IMR-90 (cell line): Measurements from ENCODE around the gene ACAT2. TPM values are rescaled to one million over a fixed set of nuclear protein-coding genes. Genes with fewer than 3 reads are reported as not detected.

Experiments
- ATAC-seq: fragments of 200-7000 bp; cut with Tn5 transposase; 2 replicates; pipeline ENCODE4 v1.9.1; 2020; ENCODE audit warnings: low read depth, mild to moderate bottlenecking, moderate library complexity
- BruUV-seq: library from RNA; stranded (reverse); fragments of 400-500 nt; replicated peaks from 2 replicates; lab custom pipeline; 2021; lab: Mats Ljungman, UMichigan
- CTCF ChIA-PET: fragments of 300-600 bp; formaldehyde crosslinking; extraction: SDS; loops from one replicate; lab custom pipeline; 2021; ENCODE audit warnings: antibody characterized with exemption; lab: Yijun Ruan, JAX
- POLR2A ChIA-PET: fragments of 300-600 bp; sonication (Branson Sonifier 250); formaldehyde crosslinking; loops from one replicate; lab custom pipeline; 2022; ENCODE audit warnings: antibody characterized with exemption; ENCODE audit not compliant: unreplicated experiment; lab: Charles Lee
- DNase-seq: peaks from one replicate; pipeline ENCODE4 v3.0.0; 2013
- H2AFZ ChIP-seq: replicated peaks from 2 replicates; pipeline ENCODE3; 2013; ENCODE audit warnings: low read length, mild to moderate bottlenecking; ENCODE audit not compliant: poor library complexity
- H2AK5ac ChIP-seq: 2 replicates; pipeline ENCODE4 v1.6.1; 2013; ENCODE audit warnings: low read depth, low read length, inconsistent platforms
- H2AK9ac ChIP-seq: replicated peaks from 2 replicates; pipeline ENCODE3; 2013; ENCODE audit warnings: mild to moderate bottlenecking, low read depth, low read length, moderate library complexity; ENCODE audit not compliant: poor library complexity
- H2BK120ac ChIP-seq: 2 replicates; pipeline ENCODE4 v1.6.1; 2013; ENCODE audit warnings: low read depth, low read length, inconsistent platforms
- H2BK15ac ChIP-seq: 3 replicates; pipeline ENCODE4 v1.6.1; 2013; ENCODE audit warnings: low read depth, low read length, inconsistent platforms
- H2BK20ac ChIP-seq: 2 replicates; pipeline ENCODE4 v1.6.1; 2013; ENCODE audit warnings: low read depth, mild to moderate bottlenecking, inconsistent platforms, low read length, moderate library complexity
- H2BK5ac ChIP-seq: 2 replicates; pipeline ENCODE4 v1.6.1; 2013; ENCODE audit warnings: mild to moderate bottlenecking, low read depth, low read length, inconsistent platforms; ENCODE audit not compliant: poor library complexity, severe bottlenecking
- H3K14ac ChIP-seq: replicated peaks from 2 replicates; pipeline ENCODE4 v1.6.1; 2013; ENCODE audit warnings: low read depth, low read length, inconsistent platforms
- H3K18ac ChIP-seq: 2 replicates; pipeline ENCODE4 v1.6.1; 2013; ENCODE audit warnings: low read depth, low read length, control low read depth
- H3K23ac ChIP-seq: 2 replicates; pipeline ENCODE4 v1.6.1; 2013; ENCODE audit warnings: low read depth, low read length, inconsistent platforms
- H3K27ac ChIP-seq: 2 replicates; pipeline ENCODE4 v1.5.1; 2013; ENCODE audit warnings: mild to moderate bottlenecking, control low read depth, low read length; ENCODE audit not compliant: insufficient read depth
- H3K27me3 ChIP-seq: 2 replicates; pipeline ENCODE4 v1.6.1; 2013; ENCODE audit warnings: low read length; ENCODE audit not compliant: control insufficient read depth, insufficient read depth
- H3K36me3 ChIP-seq: 2 replicates; pipeline ENCODE4 v1.6.1; 2013; ENCODE audit warnings: low read length, mixed read lengths; ENCODE audit not compliant: control insufficient read depth, insufficient read depth
- H3K4ac ChIP-seq: 2 replicates; pipeline ENCODE4 v1.6.1; 2013; ENCODE audit warnings: low read depth, low read length, inconsistent platforms
- H3K4me1 ChIP-seq: 2 replicates; pipeline ENCODE4 v1.6.1; 2013; ENCODE audit warnings: low read length, mixed read lengths; ENCODE audit not compliant: control insufficient read depth, insufficient read depth
- H3K4me2 ChIP-seq: 2 replicates; pipeline ENCODE4 v1.6.1; 2013; ENCODE audit warnings: low read depth, mild to moderate bottlenecking, control low read depth, low read length, moderate library complexity
- H3K4me3 ChIP-seq: 2 replicates; pipeline ENCODE4 v1.5.1; 2013; ENCODE audit warnings: low read depth, mild to moderate bottlenecking, control low read depth, low read length, moderate library complexity; ENCODE audit not compliant: insufficient read depth
- H3K56ac ChIP-seq: 2 replicates; pipeline ENCODE4 v1.6.1; 2013; ENCODE audit warnings: low read length, inconsistent platforms; ENCODE audit not compliant: insufficient read depth; ENCODE audit errors: extremely low read depth
- H3K79me1 ChIP-seq, 2 experiments: 2 replicates each; pipeline ENCODE4 v1.6.1; 2013; ENCODE audit warnings: low read length in 2 of 2, inconsistent platforms in 1 of 2, low read depth in 1 of 2
- H3K9ac ChIP-seq: 2 replicates; pipeline ENCODE4 v1.6.1; 2013; ENCODE audit warnings: low read depth, low read length, control low read depth
- H3K9me1 ChIP-seq: 2 replicates; pipeline ENCODE4 v1.6.1; 2013; ENCODE audit warnings: low read length, inconsistent platforms; ENCODE audit not compliant: insufficient read depth
- H3K9me3 ChIP-seq: 2 replicates; pipeline ENCODE4 v1.6.1; 2013; ENCODE audit warnings: low read length; ENCODE audit not compliant: control insufficient read depth, insufficient read depth
- H4K20me1 ChIP-seq: 2 replicates; pipeline ENCODE4 v1.6.1; 2013; ENCODE audit warnings: low read length, inconsistent platforms; ENCODE audit not compliant: insufficient read depth
- H4K5ac ChIP-seq: 2 replicates; pipeline ENCODE4 v1.6.1; 2013; ENCODE audit warnings: mild to moderate bottlenecking, low read depth, low read length, control low read depth
- H4K8ac ChIP-seq, 2 experiments: 2 replicates each; pipeline ENCODE4 v1.6.1; 2013; ENCODE audit warnings: low read depth in 2 of 2, low read length in 2 of 2, control low read depth in 1 of 2, inconsistent platforms in 1 of 2
- H4K91ac ChIP-seq: 2 replicates; pipeline ENCODE4 v1.6.1; 2013; ENCODE audit warnings: low read depth, low read length, inconsistent platforms; ENCODE audit not compliant: insufficient read depth
- BHLHE40 ChIP-seq: fragments of 150-350 bp; IDR thresholded peaks from 2 replicates; pipeline ENCODE4 v1.6.1; 2016; ENCODE audit warnings: mild to moderate bottlenecking, low read depth, low read length
- CEBPB ChIP-seq: IDR thresholded peaks from 2 replicates; pipeline ENCODE4 v1.6.1; 2012; ENCODE audit warnings: low read depth, low read length, improper control_type of control experiment
- FOS ChIP-seq: fragments of 150-350 bp; IDR thresholded peaks from 2 replicates; pipeline ENCODE4 v1.6.1; 2016; ENCODE audit warnings: low read depth, low read length
- MAFK ChIP-seq: IDR thresholded peaks from 2 replicates; pipeline ENCODE4 v1.6.1; 2012; ENCODE audit warnings: low read depth, low read length, improper control_type of control experiment
- WGBS, 2 experiments: methylation state at CpG; one replicate each; pipeline versions ENCODE4 v1.1.5 to v1.1.7; 2013; ENCODE audit warnings: missing lambda C conversion rate in 2 of 2; ENCODE audit not compliant: insufficient read length in 1 of 2; ENCODE audit errors: extremely low coverage in 2 of 2; 5-methylcytosine and 5-hydroxymethylcytosine counted together
- dilution Hi-C: fragments of 300-500 bp; cut with HindIII; formaldehyde crosslinking; loops from one replicate; pipeline ENCODE4 v1.14.3; 2018; ENCODE audit warnings: low sequenced_read_pairs; ENCODE audit not compliant: unreplicated experiment
- in situ Hi-C: fragments of 300-500 bp; cut with MboI; formaldehyde crosslinking; loops from 3 replicates; pipeline ENCODE4 v1.14.3; 2019; ENCODE audit warnings: low sequenced_read_pairs, inconsistent platforms, mixed read lengths
- intact Hi-C: fragments of 100-400 bp; cut with micrococcal nuclease; formaldehyde crosslinking; loops from 2 replicates; pipeline ENCODE4 v1.10.0; 2022
- polyA plus RNA-seq, 3 experiments: library from polyadenylated mRNA; depleted of rRNA; stranded (reverse); fragments of >200 nt; gene quantifications; 2 replicates each; pipeline ENCODE4 v1.2.3, GENCODE V29; 2012; ENCODE audit warnings: low replicate concordance in 1 of 3
- total RNA-seq: library from RNA; depleted of rRNA; stranded (reverse); fragments of >200 nt; gene quantifications from 2 replicates; pipeline ENCODE4 v1.2.3, GENCODE V29; 2012

ACAT2 gene
- total and polyA plus RNA-seq, 2 of the 4 experiments (the other 2 are of a cell fraction): 30.5 to 45.2 TPM

- H2BK120ac ChIP-seq: no peak overlapping the region
- H3K36me3 ChIP-seq: peaks cover 15% of the 10 kb centered on the region
- no peaks in the 10 kb centered on the region for H3K27me3 ChIP-seq
- no peak overlapping the region for H3K18ac ChIP-seq
- H2AK5ac ChIP-seq: no peak overlapping the region
- H4K91ac ChIP-seq: no peak overlapping the region
- no peak overlapping the region for H3K56ac ChIP-seq
- no peak overlapping the region for H3K9ac ChIP-seq
- ChIA-PET CTCF (no interaction called here), POLR2A (no interaction called here)
- H2AFZ ChIP-seq: no peak overlapping the region
- no peak overlapping the region for H3K27ac ChIP-seq
- no peak overlapping the region for H3K23ac ChIP-seq
- no peaks in the 10 kb centered on the region for H3K9me3 ChIP-seq
- H4K8ac ChIP-seq: no peak overlapping the region
- intact Hi-C loops (no loop called here), in situ Hi-C loops (loop anchor here (25.0 kb wide), 1 partner anchor 615 kb away; no protein-coding TSS in a partner anchor), dilution Hi-C loops (no loop called here)
- no peak overlapping the region for H3K4me2 ChIP-seq
- peaks cover 0 to 3% of the 10 kb centered on the region in 2 experiments; a peak in 2 of 4 replicates for H3K79me1 ChIP-seq
- no peak for TF ChIP-seq BHLHE40
- peak; percentile 84 for TF ChIP-seq CEBPB
- no peak for TF ChIP-seq FOS
- TF ChIP-seq MAFK: no peak
- H2BK20ac ChIP-seq: no peak overlapping the region
- no TSS peak for BruUV-seq
- no peak overlapping the region for H4K5ac ChIP-seq
- no peak overlapping the region for H3K4me3 ChIP-seq
- peak; percentile 6 for DNase-seq
- H3K9me1 ChIP-seq: no peaks in the 10 kb centered on the region
- H4K20me1 ChIP-seq: no peaks in the 10 kb centered on the region
- H2BK15ac ChIP-seq: no peak overlapping the region
- H3K4ac ChIP-seq: no peak overlapping the region
- 50% methylated on average over 1 of the region's 8 CpGs; no CpG with 5 or more reads in 1 of the 2 experiments for WGBS, 2 experiments
- H3K14ac ChIP-seq: no peak overlapping the region
- H2AK9ac ChIP-seq: no peak overlapping the region
- ATAC-seq: no peak
- H2BK5ac ChIP-seq: no peak overlapping the region
- H3K4me1 ChIP-seq: no peaks in the 10 kb centered on the region; the same call in 1 of the 2 replicates
Measured at GRCh38 chr6:159801935-159802334, 40.1 kb downstream of the ACAT2 start.
